Heart left ventricle (tissue), 13 donors: ENCODE results near the gene SLC7A6.

Source experiments
- CTCF ChIP-seq, 12 donors: fragments of 200-600 bp; sonication (generic) in 4 of 12; IDR thresholded peaks; one replicate each; pipeline versions ENCODE4 v1.5.0 to v1.8.0; 2018 to 2022; ENCODE audit warnings: antibody characterized with exemption in 12 of 12, mild to moderate bottlenecking in 5 of 12
- POLR2A ChIP-seq, 2 donors: fragments of 450-650 bp; IDR thresholded peaks; one replicate each; pipeline ENCODE4 v1.6.1; 2017; ENCODE audit warnings: antibody characterized with exemption in 2 of 2, mild to moderate bottlenecking in 2 of 2, moderate library complexity in 2 of 2
- donor health status: ischemic (EF 13 %, LVEDD 7.1; RV severe dilation, severe dysfunction).
- donor health status: DM: no; HTN: yes; CAD: no.
- donor health status: DM: no; HTN: no; CAD: no.
- donor health status: ischemic (EF 25% LVEDD 6.9; RV normal size, moderate dysfunction).
- donor health status: ischemic (EF 25% LVEDD 5.7; RV mildly dilated, moderate dysfunction).
- donor health status: ischemic (EF 35%, LVEDD 5.7; RV mildly dilated, moderate dysfunction).
- donor health status: nonischemic (EF 11% LVEDD 7.7; RV severe dilation, severe dysfunction).
- donor health status: DM: yes; HTN: yes; CAD: no.
- donor health status: PGD.
- donor health status: ischemic (EF 29% LVEDD 5.4; RV normal size, mild dysfunction).
- donor health status: nonischemic (EF 23%, LVEDD 6.1; RV moderate dilation, normal function).

GRCh38 chr16:68250951-68251350 is 13.4 kb upstream of the SLC7A6 start:
- no peak for TF ChIP-seq POLR2A (IDR thresholded peaks at IDR 0.05)
- no peak for TF ChIP-seq CTCF (IDR thresholded peaks at IDR 0.05)
